Loucy (cell line): ENCODE results near the gene CD160.

ENCODE experiments used
- H2AFZ ChIP-seq: fragments of 200-600 bp; sonication (generic); 2 replicates; pipeline ENCODE4 v1.6.0; 2016; ENCODE audit warnings: antibody characterized with exemption, mild to moderate bottlenecking, low read length, moderate library complexity
- H3F3A ChIP-seq: fragments of 200-600 bp; 2 replicates; pipeline ENCODE4 v1.6.0; 2016; ENCODE audit warnings: antibody characterized with exemption, low read depth, mild to moderate bottlenecking
- H3K27me3 ChIP-seq: fragments of 200-600 bp; sonication (generic); 2 replicates; pipeline ENCODE4 v1.6.1; 2014; ENCODE audit warnings: low read length, mild to moderate bottlenecking; ENCODE audit not compliant: insufficient read depth, poor library complexity, severe bottlenecking
- H3K36me3 ChIP-seq: fragments of 200-600 bp; sonication (generic); 2 replicates; pipeline ENCODE4 v1.6.1; 2016; ENCODE audit warnings: low read length; ENCODE audit not compliant: insufficient read depth
- H3K4me1 ChIP-seq: fragments of 200-600 bp; sonication (generic); 2 replicates; pipeline ENCODE4 v1.5.1; 2014; ENCODE audit warnings: low read length, mild to moderate bottlenecking; ENCODE audit not compliant: insufficient read depth, poor library complexity, severe bottlenecking
- H3K4me2 ChIP-seq: fragments of 200-600 bp; sonication (generic); 2 replicates; pipeline ENCODE4 v1.6.0; 2014; ENCODE audit warnings: antibody characterized with exemption, low read length, low read depth, mild to moderate bottlenecking; ENCODE audit not compliant: poor library complexity, severe bottlenecking
- H3K4me3 ChIP-seq: fragments of 200-600 bp; sonication (generic); 2 replicates; pipeline ENCODE4 v1.5.1; 2014; ENCODE audit warnings: low read length, mild to moderate bottlenecking, mixed read lengths; ENCODE audit not compliant: poor library complexity, severe bottlenecking
- H3K79me2 ChIP-seq: fragments of 200-600 bp; sonication (generic); 2 replicates; pipeline ENCODE4 v1.6.1; 2014; ENCODE audit warnings: low read length; ENCODE audit not compliant: insufficient read depth
- H3K9ac ChIP-seq: fragments of 200-600 bp; sonication (generic); 2 replicates; pipeline ENCODE4 v1.6.0; 2014; ENCODE audit warnings: mild to moderate bottlenecking, low read depth, low read length, moderate library complexity; ENCODE audit not compliant: poor library complexity, severe bottlenecking
- H3K9me2 ChIP-seq: fragments of 200-600 bp; sonication (generic); replicated peaks from 2 replicates; pipeline ENCODE4 v1.6.1; 2016; ENCODE audit warnings: low read depth, low read length, mixed read lengths
- H3K9me3 ChIP-seq: fragments of 200-600 bp; sonication (generic); 2 replicates; pipeline ENCODE4 v1.6.1; 2014; ENCODE audit warnings: mild to moderate bottlenecking, antibody characterized with exemption, low read length, low read depth; ENCODE audit not compliant: insufficient read depth
- H4K20me1 ChIP-seq: fragments of 200-600 bp; sonication (generic); 2 replicates; pipeline ENCODE4 v1.6.0; 2014; ENCODE audit warnings: antibody characterized with exemption, low read length, mild to moderate bottlenecking; ENCODE audit not compliant: insufficient read depth, poor library complexity, severe bottlenecking
- CTCF ChIP-seq: fragments of 200-600 bp; sonication (generic); conservative IDR thresholded peaks from 2 replicates; pipeline ENCODE4 v1.5.1; 2014; ENCODE audit warnings: mild to moderate bottlenecking, antibody characterized with exemption, low read length
- EZH2phosphoT487 ChIP-seq: fragments of 200-600 bp; IDR thresholded peaks from 2 replicates; pipeline ENCODE4 v1.6.1; 2018; ENCODE audit warnings: antibody characterized with exemption, mild to moderate bottlenecking, moderate library complexity, borderline replicate concordance

The CD160 gene

GRCh38 chr1:145782272-145783099, 63.2 kb downstream of the CD160 start:
- Histone ChIP-seq H3K27me3 (no peaks in the 10 kb centered on the region), H4K20me1 (peaks cover 8% of the 10 kb centered on the region), H3K4me2 (no peak overlapping the region), H3K4me3 (no peak overlapping the region), H3K4me1 (peaks cover 5% of the 10 kb centered on the region), H3K9me2 (no peaks in the 10 kb centered on the region), H2AFZ (no peak overlapping the region), H3K79me2 (peaks cover 10% of the 10 kb centered on the region; the same call in 1 of the 2 replicates), H3F3A (0 out of 2 replicates have a peak, but pooled peaks cover 3% of the 10 kb centered on the region), H3K9ac (no peak overlapping the region), H3K9me3 (no peaks in the 10 kb centered on the region), H3K36me3 (peaks cover 51% of the 10 kb centered on the region; the same call in 1 of the 2 replicates)
- TF ChIP-seq CTCF: no peak
- TF ChIP-seq EZH2phosphoT487: no peak

GRCh38 chr1:145784409-145784808, 65.1 kb downstream of the CD160 start:
- Histone ChIP-seq H3K36me3 (peaks cover 53% of the 10 kb centered on the region; the same call in 1 of the 2 replicates), H3K9ac (no peak overlapping the region), H4K20me1 (peaks cover 3% of the 10 kb centered on the region), H3K27me3 (no peaks in the 10 kb centered on the region), H3K9me3 (no peaks in the 10 kb centered on the region), H3K9me2 (no peaks in the 10 kb centered on the region), H3K4me1 (peaks cover 5% of the 10 kb centered on the region), H3F3A (0 out of 2 replicates have a peak, but pooled peaks cover 3% of the 10 kb centered on the region), H3K4me2 (no peak overlapping the region), H3K79me2 (peaks cover 10% of the 10 kb centered on the region; the same call in 1 of the 2 replicates), H3K4me3 (no peak overlapping the region), H2AFZ (no peak overlapping the region)
- no peak for TF ChIP-seq EZH2phosphoT487
- TF ChIP-seq CTCF: no peak

GRCh38 chr1:145785547-145785946, 66.2 kb downstream of the CD160 start:
- H4K20me1 ChIP-seq: peaks cover 3% of the 10 kb centered on the region
- H3K9me2 ChIP-seq: no peaks in the 10 kb centered on the region
- H3K4me1 ChIP-seq: peaks cover 5% of the 10 kb centered on the region
- H3K4me3 ChIP-seq: no peak overlapping the region
- no peak overlapping the region for H3K4me2 ChIP-seq
- TF ChIP-seq CTCF: no peak
- TF ChIP-seq EZH2phosphoT487: no peak
- H3K79me2 ChIP-seq: peaks cover 10% of the 10 kb centered on the region; the same call in 1 of the 2 replicates
- no peaks in the 10 kb centered on the region for H3K9me3 ChIP-seq
- H3F3A ChIP-seq: 0 out of 2 replicates have a peak, but pooled peaks cover 3% of the 10 kb centered on the region
- no peak overlapping the region for H2AFZ ChIP-seq
- peaks cover 53% of the 10 kb centered on the region; the same call in 1 of the 2 replicates for H3K36me3 ChIP-seq
- H3K27me3 ChIP-seq: no peaks in the 10 kb centered on the region
- no peak overlapping the region for H3K9ac ChIP-seq
